ENCODE measurements around the gene PLOD3.

DNA sequence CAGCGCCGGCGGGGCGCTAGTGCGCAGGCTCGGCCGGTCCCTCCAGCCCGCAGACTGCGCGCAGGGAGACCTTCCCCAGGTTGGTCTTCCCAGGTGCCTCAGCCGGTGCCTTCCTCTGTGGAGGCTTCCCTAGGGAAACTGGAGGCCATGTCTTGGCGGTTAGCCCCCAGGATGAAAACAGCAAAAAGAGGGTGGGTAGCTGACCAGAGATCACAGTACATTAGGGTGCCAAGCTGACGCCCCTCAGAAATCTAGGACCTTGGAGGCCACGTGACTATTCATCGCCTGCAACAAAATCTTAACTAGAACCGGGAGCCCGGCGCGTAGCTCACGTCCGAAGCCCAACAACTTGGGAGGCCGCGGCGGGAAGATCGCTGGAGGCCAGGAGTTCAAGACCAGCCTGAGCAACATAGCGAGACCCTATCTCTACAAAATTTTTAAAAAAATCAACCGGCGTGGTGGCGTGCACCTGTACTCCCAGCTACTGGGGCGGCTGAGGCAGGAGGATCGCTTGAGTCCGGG is 27.8 kb upstream of the PLOD3 start:
- TF ChIP-seq, protein P1, sequence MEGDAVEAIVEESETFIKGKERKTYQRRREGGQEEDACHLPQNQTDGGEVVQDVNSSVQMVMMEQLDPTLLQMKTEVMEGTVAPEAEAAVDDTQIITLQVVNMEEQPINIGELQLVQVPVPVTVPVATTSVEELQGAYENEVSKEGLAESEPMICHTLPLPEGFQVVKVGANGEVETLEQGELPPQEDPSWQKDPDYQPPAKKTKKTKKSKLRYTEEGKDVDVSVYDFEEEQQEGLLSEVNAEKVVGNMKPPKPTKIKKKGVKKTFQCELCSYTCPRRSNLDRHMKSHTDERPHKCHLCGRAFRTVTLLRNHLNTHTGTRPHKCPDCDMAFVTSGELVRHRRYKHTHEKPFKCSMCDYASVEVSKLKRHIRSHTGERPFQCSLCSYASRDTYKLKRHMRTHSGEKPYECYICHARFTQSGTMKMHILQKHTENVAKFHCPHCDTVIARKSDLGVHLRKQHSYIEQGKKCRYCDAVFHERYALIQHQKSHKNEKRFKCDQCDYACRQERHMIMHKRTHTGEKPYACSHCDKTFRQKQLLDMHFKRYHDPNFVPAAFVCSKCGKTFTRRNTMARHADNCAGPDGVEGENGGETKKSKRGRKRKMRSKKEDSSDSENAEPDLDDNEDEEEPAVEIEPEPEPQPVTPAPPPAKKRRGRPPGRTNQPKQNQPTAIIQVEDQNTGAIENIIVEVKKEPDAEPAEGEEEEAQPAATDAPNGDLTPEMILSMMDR (IDR thresholded peaks at IDR 0.05): no peak
- TF ChIP-seq EP300 (IDR thresholded peaks at IDR 0.05): no peak
- TF ChIP-seq POLR2A (IDR thresholded peaks at IDR 0.05): no peak
